ENCODE measurements around the gene TRHDE. TPM values are rescaled to one million over a fixed set of nuclear protein-coding genes. Genes with fewer than 3 reads are reported as not detected.

Gene TRHDE
- total RNA-seq, 1 donor from 2014 or later: 12.5 TPM

- no peaks in the 10 kb centered on the region for H3K9me3 ChIP-seq
- ATAC-seq: no peak
- no peak for DNase-seq
- no peak overlapping the region for H3K27ac ChIP-seq
- H3K4me1 ChIP-seq: no peaks in the 10 kb centered on the region
- no peaks in the 10 kb centered on the region for H3K36me3 ChIP-seq
- no peaks in the 10 kb centered on the region for H3K27me3 ChIP-seq (ENCODE audit: low read depth)
- TF ChIP-seq CTCF (IDR thresholded peaks at IDR 0.05): no peak
- no peak overlapping the region for H3K4me3 ChIP-seq
- intact Hi-C loops (cut with DNase I): no loop called here
Observed at GRCh38 chr12:72330784-72331183, 58.6 kb downstream of the TRHDE start.

GRCh38 chr12:72337382-72337781 is 65.2 kb downstream of the TRHDE start:
- Histone ChIP-seq H3K4me3 (no peak overlapping the region), H3K27ac (no peak overlapping the region), H3K9me3 (no peaks in the 10 kb centered on the region), H3K36me3 (no peaks in the 10 kb centered on the region), H3K27me3 (ENCODE audit: low read depth) (no peaks in the 10 kb centered on the region), H3K4me1 (no peaks in the 10 kb centered on the region)
- DNase-seq (no peak), ATAC-seq (no peak)
- TF ChIP-seq CTCF (IDR thresholded peaks at IDR 0.05): no peak
- intact Hi-C loops (cut with DNase I): no loop called here

- H3K4me1 ChIP-seq: no peaks in the 10 kb centered on the region
- no peaks in the 10 kb centered on the region for H3K36me3 ChIP-seq
- ATAC-seq (no peak), DNase-seq (no peak)
- no peak for TF ChIP-seq CTCF (IDR thresholded peaks at IDR 0.05)
- no peaks in the 10 kb centered on the region for H3K9me3 ChIP-seq
- H3K27me3 ChIP-seq (ENCODE audit: low read depth): no peaks in the 10 kb centered on the region
- no peak overlapping the region for H3K27ac ChIP-seq
- no peak overlapping the region for H3K4me3 ChIP-seq
- intact Hi-C loops (cut with DNase I): no loop called here
Observed at GRCh38 chr12:72337946-72338345, 65.8 kb downstream of the TRHDE start.

GRCh38 chr12:72338437-72338836 is 66.3 kb downstream of the TRHDE start:
- TF ChIP-seq CTCF (IDR thresholded peaks at IDR 0.05): no peak
- H3K9me3 ChIP-seq: no peaks in the 10 kb centered on the region
- ATAC-seq: no peak
- no peaks in the 10 kb centered on the region for H3K36me3 ChIP-seq
- no peaks in the 10 kb centered on the region for H3K4me1 ChIP-seq
- intact Hi-C loops (cut with DNase I): no loop called here
- no peaks in the 10 kb centered on the region for H3K27me3 ChIP-seq (ENCODE audit: low read depth)
- no peak for DNase-seq
- H3K4me3 ChIP-seq: no peak overlapping the region
- no peak overlapping the region for H3K27ac ChIP-seq

- Histone ChIP-seq H3K4me3 (no peak overlapping the region), H3K9me3 (no peaks in the 10 kb centered on the region), H3K27me3 (ENCODE audit: low read depth) (no peaks in the 10 kb centered on the region), H3K36me3 (no peaks in the 10 kb centered on the region), H3K4me1 (no peaks in the 10 kb centered on the region), H3K27ac (no peak overlapping the region)
- intact Hi-C loops (cut with DNase I): no loop called here
- DNase-seq (no peak), ATAC-seq (peak; percentile 77 to 81)
- peak; percentile 60 for TF ChIP-seq CTCF (IDR thresholded peaks at IDR 0.05)
Observed at GRCh38 chr12:72346363-72346944, 74.3 kb downstream of the TRHDE start.

All from lower lobe of right lung (tissue), 2 donors.